GM08714 (cell line): ENCODE data around the gene FAM131A.

ENCODE experiments used
- H3K4me3 ChIP-seq: fragments of 200-500 bp; sonication (Bioruptor generic); 2 replicates; pipeline ENCODE4 v1.5.1; 2014; ENCODE audit warnings: mild to moderate bottlenecking, low read length, inconsistent platforms
- ZNF274 ChIP-seq: IDR thresholded peaks from 2 replicates; pipeline ENCODE4 v1.6.1; 2012; ENCODE audit warnings: mild to moderate bottlenecking, low read depth, low read length

Gene FAM131A

GRCh38 chr3:184341925-184342324, 4.5 kb downstream of the FAM131A start:
- TF ChIP-seq ZNF274: no peak
- H3K4me3 ChIP-seq: no peak overlapping the region

- H3K4me3 ChIP-seq: no peak overlapping the region
- no peak for TF ChIP-seq ZNF274
Measured at GRCh38 chr3:184343200-184343876, 5.9 kb downstream of the FAM131A start.

GRCh38 chr3:184344579-184345316, 7.3 kb downstream of the FAM131A start:
- no peak for TF ChIP-seq ZNF274
- H3K4me3 ChIP-seq: no peak overlapping the region

DNA sequence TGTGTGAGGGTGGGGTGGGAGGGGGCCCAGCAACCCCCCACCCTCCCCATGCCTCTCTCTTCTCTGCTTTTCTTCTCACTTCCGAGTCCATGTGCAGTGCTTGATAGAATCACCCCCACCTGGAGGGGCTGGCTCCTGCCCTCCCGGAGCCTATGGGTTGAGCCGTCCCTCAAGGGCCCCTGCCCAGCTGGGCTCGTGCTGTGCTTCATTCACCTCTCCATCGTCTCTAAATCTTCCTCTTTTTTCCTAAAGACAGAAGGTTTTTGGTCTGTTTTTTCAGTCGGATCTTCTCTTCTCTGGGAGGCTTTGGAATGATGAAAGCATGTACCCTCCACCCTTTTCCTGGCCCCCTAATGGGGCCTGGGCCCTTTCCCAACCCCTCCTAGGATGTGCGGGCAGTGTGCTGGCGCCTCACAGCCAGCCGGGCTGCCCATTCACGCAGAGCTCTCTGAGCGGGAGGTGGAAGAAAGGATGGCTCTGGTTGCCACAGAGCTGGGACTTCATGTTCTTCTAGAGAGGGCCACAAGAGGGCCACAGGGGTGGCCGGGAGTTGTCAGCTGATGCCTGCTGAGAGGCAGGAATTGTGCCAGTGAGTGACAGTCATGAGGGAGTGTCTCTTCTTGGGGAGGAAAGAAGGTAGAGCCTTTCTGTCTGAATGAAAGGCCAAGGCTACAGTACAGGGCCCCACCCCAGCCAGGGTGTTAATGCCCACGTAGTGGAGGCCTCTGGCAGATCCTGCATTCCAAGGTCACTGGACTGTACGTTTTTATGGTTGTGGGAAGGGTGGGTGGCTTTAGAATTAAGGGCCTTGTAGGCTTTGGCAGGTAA, 8.1 kb downstream of the FAM131A start:
- no peak for TF ChIP-seq ZNF274
- H3K4me3 ChIP-seq: no peak overlapping the region

GRCh38 chr3:184346480-184347190, 9.2 kb downstream of the FAM131A start:
- no peak for TF ChIP-seq ZNF274

GRCh38 chr3:184347321-184348056, 10.1 kb downstream of the FAM131A start:
- H3K4me3 ChIP-seq: no peak overlapping the region
- TF ChIP-seq ZNF274: no peak

More at GRCh38 chr3:184346480-184347190, 9.2 kb downstream of the FAM131A start:
- no peak overlapping the region for H3K4me3 ChIP-seq

DNA sequence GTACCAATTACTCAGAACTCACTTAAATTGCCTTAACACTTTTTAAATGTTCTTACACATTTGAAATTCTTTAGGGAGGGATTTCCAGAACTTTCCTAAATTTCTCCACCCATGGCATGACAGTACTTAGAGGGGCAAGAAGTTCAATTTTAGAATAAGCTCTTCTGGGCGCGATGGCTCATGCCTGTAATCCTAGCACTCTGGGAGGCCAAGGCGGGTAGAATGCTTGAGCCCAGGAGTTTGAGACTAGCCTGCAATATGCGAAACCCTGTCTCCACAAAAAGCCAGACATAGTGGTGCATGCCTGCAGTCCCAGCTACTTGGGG, 10.6 kb downstream of the FAM131A start:
- no peak overlapping the region for H3K4me3 ChIP-seq
- no peak for TF ChIP-seq ZNF274

DNA sequence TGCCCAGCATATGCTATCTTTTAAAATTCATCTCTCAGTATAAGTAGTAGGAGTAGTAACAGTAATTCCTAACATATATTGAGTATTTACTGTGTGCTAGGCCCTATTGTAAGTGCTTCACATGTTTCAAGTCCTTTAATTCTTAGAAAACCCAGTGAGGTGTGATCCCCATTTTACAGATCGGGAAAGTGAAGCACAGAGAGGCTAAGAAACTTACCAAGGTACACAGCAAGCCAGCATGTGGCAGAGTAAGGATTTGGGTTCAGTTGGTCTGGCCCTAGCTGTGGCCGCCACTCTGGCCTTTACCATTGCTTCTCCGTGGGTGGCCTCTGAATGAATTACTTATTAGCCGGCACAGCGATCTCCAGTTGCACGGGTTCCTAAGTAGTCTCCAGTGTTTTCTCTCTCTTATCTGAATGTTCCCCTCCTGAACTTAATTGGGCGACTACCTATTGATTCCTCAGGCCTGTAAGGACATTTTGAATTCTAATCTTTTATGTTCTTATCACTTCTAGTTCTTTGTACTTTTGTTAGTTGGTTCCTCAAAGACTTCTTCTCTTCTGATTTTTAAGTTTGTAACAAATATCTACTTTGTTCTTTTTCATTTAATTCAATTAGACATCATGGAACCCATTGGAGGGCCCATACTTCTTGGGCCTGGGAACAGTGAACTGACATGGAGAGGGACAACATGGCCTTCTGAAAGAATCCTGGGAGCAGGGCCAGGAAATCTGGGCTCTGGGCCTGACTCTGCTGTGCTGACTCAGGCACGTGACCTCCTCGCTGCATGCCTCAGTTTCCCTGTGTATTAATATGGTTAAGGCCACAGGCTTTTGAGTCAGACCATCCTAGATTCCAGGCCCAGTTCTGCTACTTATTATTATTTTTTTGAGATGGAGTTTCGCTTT, 12.4 kb downstream of the FAM131A start:
- no peak for TF ChIP-seq ZNF274
- H3K4me3 ChIP-seq: no peak overlapping the region

DNA sequence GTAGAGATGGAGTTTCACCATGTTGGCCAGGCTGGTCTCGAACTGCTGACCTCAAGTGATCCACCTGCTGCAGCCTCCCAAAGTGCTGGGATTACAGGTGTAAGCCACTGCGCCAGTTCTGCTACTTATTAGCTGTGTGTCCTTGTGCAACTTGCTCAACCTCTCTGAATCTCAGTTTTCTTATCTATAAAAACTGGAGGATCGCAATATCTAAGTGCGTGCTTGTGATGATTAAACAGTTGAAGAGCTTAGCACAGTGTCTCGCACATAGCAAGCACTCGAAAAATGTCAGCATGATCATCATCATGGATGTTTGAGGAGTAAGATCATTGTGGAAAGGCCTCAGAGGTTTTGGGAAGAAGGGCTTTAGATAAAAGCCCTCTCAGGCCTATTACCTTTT, 13.2 kb downstream of the FAM131A start:
- TF ChIP-seq ZNF274: no peak
- H3K4me3 ChIP-seq: no peak overlapping the region

DNA sequence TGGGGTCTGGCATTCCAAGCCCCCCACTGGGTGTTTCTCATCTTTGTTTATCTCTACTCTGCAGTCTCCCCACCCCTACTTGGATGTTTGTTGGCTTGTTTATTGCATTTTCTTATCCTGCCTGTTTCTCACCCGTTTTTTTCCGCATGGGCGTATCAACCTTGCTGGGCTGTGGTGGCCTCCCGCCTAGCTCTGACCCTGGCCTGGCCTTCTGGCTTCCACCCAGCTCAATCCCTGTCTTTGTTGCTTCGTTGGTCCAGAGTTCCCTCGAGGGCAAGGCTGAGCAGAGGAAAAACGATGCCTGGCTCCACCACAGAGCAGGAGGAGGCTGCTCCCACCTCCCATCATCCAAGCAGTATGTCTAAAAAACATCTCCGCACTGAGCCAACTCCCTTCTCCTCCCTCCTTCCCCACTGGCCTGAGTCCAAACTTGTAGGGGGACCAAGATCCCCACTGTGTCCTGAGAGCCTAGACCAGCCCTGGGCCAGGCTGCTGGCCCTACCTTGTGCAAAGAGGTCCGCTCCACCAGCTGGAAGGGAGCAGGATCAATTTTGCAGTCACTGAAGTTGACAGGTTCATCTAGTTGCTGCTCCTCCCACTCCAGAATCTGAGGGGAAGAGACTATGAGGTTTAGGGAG, 14.2 kb downstream of the FAM131A start:
- H3K4me3 ChIP-seq: no peak overlapping the region
- TF ChIP-seq ZNF274: no peak

- TF ChIP-seq ZNF274: no peak
- no peak overlapping the region for H3K4me3 ChIP-seq
Measured at GRCh38 chr3:184352149-184352785, 14.9 kb downstream of the FAM131A start.
